Liver (tissue), 9 donors: ENCODE measurements around the gene KSR2. TPM values are rescaled to one million over a fixed set of nuclear protein-coding genes. Genes with fewer than 3 reads are reported as not detected.

Experiments
- DNase-seq: peaks from one replicate; pipeline ENCODE4 v3.0.0-alpha.2; 2017; ENCODE audit warnings: low spot score
- H3K27ac ChIP-seq, 2 donors: one replicate each; pipeline ENCODE4 v1.7.0; 2013; ENCODE audit warnings: inconsistent platforms in 2 of 2, low read length in 2 of 2, control low read depth in 1 of 2, low read depth in 1 of 2, mild to moderate bottlenecking in 1 of 2
- H3K27me3 ChIP-seq, 4 donors: one replicate each; pipeline versions ENCODE4 v1.6.1 to v1.7.0; 2013; ENCODE audit warnings: low read length in 3 of 4, inconsistent platforms in 1 of 4, mild to moderate bottlenecking in 1 of 4, moderate library complexity in 1 of 4; ENCODE audit not compliant: control insufficient read depth in 4 of 4, insufficient read depth in 4 of 4
- H3K36me3 ChIP-seq, 4 donors: one replicate each; pipeline versions ENCODE4 v1.6.1 to v1.7.0; 2013; ENCODE audit warnings: low read length in 3 of 4, mild to moderate bottlenecking in 3 of 4, low read depth in 1 of 4, moderate library complexity in 1 of 4; ENCODE audit not compliant: control insufficient read depth in 4 of 4, insufficient read depth in 3 of 4
- H3K4me1 ChIP-seq, 4 donors: one replicate each; pipeline versions ENCODE4 v1.6.1 to v1.7.0; 2013; ENCODE audit warnings: low read length in 3 of 4, mild to moderate bottlenecking in 3 of 4, moderate library complexity in 1 of 4; ENCODE audit not compliant: control insufficient read depth in 4 of 4, insufficient read depth in 4 of 4
- H3K4me3 ChIP-seq, 3 donors: one replicate each; pipeline versions ENCODE4 v1.6.1 to v1.7.0; 2013; ENCODE audit warnings: low read length in 3 of 3, control low read depth in 1 of 3, low read depth in 1 of 3, mild to moderate bottlenecking in 1 of 3
- H3K9ac ChIP-seq, 2 donors: one replicate each; pipeline ENCODE4 v1.7.0; 2013; ENCODE audit warnings: low read length in 2 of 2, mild to moderate bottlenecking in 2 of 2, moderate library complexity in 2 of 2, control low read depth in 1 of 2, low read depth in 1 of 2
- H3K9me3 ChIP-seq, 4 donors: one replicate each; pipeline versions ENCODE4 v1.6.1 to v1.7.0; 2013; ENCODE audit warnings: low read length in 3 of 4; ENCODE audit not compliant: control insufficient read depth in 4 of 4
- WGBS: extraction: QIAGEN DNeasy Blood & Tissue Kit; methylation state at CpG from one replicate; pipeline ENCODE4 v1.1.7; 2013; 5-methylcytosine and 5-hydroxymethylcytosine counted together
- polyA plus RNA-seq, 2 donors: library from polyadenylated mRNA; stranded (reverse) in 1 of 2; unstranded in 1 of 2; fragments of 200-250 nt in 1 of 2; fragments of >200 nt in 1 of 2; fragmentation: Nextera tagmentation in 1 of 2; extraction: Ambion mirVana in 1 of 2; gene quantifications; one replicate each; pipeline versions ENCODE4 v1.2.1 to v1.2.3, GENCODE V29; 2013 to 2015
- total RNA-seq, 2 donors: library from RNA; depleted of rRNA; stranded (reverse); fragments of >200 nt; gene quantifications; one replicate each; pipeline ENCODE4 v1.2.3, GENCODE V29; 2014
- TF ChIP-seq, protein P1 (sequence below): IDR thresholded peaks from 2 replicates; pipeline ENCODE4 v1.6.1; 2016; ENCODE audit warnings: antibody characterized with exemption, mild to moderate bottlenecking
- TF ChIP-seq, protein P2 (sequence below): fragments of 150-350 bp; IDR thresholded peaks from 2 replicates; pipeline ENCODE4 v1.5.1; 2017; ENCODE audit warnings: improper control_type of control experiment, low read depth, low read length; ENCODE audit not compliant: missing input control
- donor health status: healthy.
- donor health status: healthy.
- donor health status: healthy.
- donor health status: healthy.
- donor health status: healthy.

Gene KSR2
- total and polyA plus RNA-seq, 4 donors, result under 0.01 to 0.02 (median under 0.01) TPM; not detected in 1

DNA sequence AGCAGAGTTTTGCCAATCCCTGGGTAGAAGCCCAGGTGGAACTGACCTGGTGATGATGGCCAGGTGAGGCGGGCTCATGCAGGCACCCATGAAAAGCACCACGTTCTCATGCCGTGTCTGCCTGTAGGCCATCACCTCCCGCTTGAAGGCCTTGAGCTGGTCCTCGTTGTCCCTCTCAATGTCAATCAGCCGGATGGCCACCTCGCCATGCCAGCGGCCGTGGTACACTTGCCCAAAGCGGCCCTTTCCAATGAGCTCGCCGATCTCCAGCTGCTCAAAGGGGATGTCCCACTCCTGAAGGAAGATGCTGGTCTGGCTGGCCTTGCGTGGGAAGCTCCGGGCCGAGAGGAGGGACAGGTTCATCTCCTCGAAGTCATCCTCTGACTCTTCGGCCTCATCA, 444.0 kb downstream of the KSR2 start (continued):
- TF ChIP-seq, protein P1, sequence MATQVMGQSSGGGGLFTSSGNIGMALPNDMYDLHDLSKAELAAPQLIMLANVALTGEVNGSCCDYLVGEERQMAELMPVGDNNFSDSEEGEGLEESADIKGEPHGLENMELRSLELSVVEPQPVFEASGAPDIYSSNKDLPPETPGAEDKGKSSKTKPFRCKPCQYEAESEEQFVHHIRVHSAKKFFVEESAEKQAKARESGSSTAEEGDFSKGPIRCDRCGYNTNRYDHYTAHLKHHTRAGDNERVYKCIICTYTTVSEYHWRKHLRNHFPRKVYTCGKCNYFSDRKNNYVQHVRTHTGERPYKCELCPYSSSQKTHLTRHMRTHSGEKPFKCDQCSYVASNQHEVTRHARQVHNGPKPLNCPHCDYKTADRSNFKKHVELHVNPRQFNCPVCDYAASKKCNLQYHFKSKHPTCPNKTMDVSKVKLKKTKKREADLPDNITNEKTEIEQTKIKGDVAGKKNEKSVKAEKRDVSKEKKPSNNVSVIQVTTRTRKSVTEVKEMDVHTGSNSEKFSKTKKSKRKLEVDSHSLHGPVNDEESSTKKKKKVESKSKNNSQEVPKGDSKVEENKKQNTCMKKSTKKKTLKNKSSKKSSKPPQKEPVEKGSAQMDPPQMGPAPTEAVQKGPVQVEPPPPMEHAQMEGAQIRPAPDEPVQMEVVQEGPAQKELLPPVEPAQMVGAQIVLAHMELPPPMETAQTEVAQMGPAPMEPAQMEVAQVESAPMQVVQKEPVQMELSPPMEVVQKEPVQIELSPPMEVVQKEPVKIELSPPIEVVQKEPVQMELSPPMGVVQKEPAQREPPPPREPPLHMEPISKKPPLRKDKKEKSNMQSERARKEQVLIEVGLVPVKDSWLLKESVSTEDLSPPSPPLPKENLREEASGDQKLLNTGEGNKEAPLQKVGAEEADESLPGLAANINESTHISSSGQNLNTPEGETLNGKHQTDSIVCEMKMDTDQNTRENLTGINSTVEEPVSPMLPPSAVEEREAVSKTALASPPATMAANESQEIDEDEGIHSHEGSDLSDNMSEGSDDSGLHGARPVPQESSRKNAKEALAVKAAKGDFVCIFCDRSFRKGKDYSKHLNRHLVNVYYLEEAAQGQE, result no peak

DNA sequence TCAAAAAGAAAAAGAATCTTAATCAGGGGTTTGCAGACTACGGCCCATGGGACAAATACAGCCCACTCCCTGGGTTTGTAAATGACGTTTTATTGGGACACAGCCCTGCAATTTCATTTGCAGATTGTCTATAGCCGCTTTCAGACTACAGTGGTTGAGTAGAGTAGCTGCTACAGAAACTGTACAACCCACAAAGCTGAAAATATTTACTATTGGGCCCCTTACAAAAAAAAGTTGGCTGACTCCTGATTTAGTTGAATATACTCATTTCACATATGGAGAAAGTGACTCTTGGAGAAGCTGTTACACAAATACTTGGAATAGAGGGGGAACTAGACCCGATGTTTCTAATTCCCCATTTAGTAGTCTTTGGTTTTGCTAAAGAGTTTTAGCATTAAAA, 444.8 kb downstream of the KSR2 start:
- no peaks in the 10 kb centered on the region for H3K27me3 ChIP-seq
- no peaks in the 10 kb centered on the region for H3K9me3 ChIP-seq
- TF ChIP-seq, protein P2, sequence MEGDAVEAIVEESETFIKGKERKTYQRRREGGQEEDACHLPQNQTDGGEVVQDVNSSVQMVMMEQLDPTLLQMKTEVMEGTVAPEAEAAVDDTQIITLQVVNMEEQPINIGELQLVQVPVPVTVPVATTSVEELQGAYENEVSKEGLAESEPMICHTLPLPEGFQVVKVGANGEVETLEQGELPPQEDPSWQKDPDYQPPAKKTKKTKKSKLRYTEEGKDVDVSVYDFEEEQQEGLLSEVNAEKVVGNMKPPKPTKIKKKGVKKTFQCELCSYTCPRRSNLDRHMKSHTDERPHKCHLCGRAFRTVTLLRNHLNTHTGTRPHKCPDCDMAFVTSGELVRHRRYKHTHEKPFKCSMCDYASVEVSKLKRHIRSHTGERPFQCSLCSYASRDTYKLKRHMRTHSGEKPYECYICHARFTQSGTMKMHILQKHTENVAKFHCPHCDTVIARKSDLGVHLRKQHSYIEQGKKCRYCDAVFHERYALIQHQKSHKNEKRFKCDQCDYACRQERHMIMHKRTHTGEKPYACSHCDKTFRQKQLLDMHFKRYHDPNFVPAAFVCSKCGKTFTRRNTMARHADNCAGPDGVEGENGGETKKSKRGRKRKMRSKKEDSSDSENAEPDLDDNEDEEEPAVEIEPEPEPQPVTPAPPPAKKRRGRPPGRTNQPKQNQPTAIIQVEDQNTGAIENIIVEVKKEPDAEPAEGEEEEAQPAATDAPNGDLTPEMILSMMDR, result no peak
- no peak overlapping the region for H3K9ac ChIP-seq
- 89% methylated on average over 4 of the region's 4 CpGs for WGBS
- H3K4me1 ChIP-seq, result peaks cover 2 to 27% (median 24%) of the 10 kb centered on the region in 4 donors
- H3K4me3 ChIP-seq, result no peak overlapping the region
- no peak overlapping the region for H3K27ac ChIP-seq
- no peaks in the 10 kb centered on the region for H3K36me3 ChIP-seq
- no peak for DNase-seq

DNA sequence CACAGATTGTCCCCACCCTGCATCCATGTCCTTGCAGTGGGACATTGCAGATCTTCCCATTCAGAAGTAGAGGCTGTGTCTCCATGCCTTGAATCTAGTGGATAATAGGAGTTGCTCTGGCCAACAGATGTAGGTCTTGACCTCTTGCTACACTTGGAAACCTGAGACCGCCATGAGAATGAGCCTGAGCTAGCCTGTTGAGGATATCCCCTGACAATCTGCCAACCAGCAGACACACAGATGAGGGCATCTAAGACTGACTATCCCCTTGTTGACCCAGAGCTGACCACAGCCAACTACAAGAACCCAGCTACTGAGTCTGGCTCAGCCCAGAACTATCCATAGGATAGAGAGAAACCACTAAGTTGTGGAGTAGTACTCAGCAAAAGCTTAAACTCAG, 446.2 kb downstream of the KSR2 start:
- no peaks in the 10 kb centered on the region for H3K27me3 ChIP-seq
- 88% methylated on average over 1 of the region's 1 CpG for WGBS
- no peak overlapping the region for H3K4me3 ChIP-seq

More for the DNA sequence above, 446.2 kb downstream of the KSR2 start:
- Histone ChIP-seq H3K4me1 (peaks cover 2 to 37% (median 33%) of the 10 kb centered on the region in 4 donors), H3K36me3 (no peaks in the 10 kb centered on the region), H3K27ac (no peak overlapping the region), H3K9me3 (no peaks in the 10 kb centered on the region), H3K9ac (no peak overlapping the region)
- DNase-seq, result no peak
- TF ChIP-seq, protein P1, result no peak
